ENCODE results near the gene POM121L2.
"Not testable (repeated sequence)": the region's sequence is repeated elsewhere in the genome, so short reads cannot be mapped to it uniquely, and the experiment has no call there.

POM121L2 gene

DNA sequence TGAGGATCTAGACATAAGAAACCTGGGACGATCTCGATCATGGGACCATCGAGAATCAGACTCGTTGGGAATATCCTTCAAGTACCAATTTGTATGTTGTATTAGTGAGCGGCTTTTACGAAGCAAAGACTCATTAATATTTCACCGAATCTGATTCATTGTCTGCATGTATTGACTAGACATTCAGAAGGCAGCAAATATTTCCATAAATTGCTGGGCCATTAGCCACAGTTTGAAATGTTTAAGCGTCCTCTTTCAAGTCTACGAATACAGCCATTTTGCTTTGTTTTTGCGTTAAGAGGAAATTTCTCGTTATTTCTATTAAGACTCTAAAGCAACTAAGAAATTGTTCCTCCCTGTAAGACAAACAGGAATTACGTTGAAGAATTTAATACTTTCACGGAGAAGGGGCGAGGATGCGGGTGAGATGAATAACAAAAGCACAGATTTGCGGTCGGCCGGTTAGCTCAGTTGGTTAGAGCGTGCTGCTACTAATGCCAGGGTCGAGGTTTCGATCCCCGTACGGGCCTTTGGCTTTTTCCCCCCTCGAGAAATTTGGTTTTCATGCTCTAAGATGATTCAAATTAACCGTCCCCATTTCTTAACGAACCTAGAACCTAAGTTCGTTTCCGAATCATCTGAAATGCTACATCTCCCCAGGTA lies 18.5 kb downstream of the POM121L2 start:
- DNase-seq: no peak

DNA sequence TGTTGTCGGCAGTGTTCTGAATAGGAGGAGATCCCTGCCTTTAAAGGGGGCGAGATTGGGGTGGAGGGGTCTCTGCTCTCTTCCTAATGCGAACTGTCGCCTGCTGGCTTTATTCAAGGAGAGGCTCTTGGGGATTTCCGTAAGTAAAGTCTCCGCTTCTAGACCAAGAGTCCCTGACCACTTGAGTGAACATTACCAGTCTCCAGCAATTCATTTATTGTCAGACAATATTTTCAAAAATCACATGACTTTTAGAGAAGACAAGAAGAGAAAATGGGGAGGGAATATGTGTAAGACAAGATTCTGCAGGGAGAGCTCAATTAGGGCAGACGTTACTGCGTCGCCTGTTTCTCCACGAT lies 21.2 kb downstream of the POM121L2 start:
- DNase-seq: no peak

DNA sequence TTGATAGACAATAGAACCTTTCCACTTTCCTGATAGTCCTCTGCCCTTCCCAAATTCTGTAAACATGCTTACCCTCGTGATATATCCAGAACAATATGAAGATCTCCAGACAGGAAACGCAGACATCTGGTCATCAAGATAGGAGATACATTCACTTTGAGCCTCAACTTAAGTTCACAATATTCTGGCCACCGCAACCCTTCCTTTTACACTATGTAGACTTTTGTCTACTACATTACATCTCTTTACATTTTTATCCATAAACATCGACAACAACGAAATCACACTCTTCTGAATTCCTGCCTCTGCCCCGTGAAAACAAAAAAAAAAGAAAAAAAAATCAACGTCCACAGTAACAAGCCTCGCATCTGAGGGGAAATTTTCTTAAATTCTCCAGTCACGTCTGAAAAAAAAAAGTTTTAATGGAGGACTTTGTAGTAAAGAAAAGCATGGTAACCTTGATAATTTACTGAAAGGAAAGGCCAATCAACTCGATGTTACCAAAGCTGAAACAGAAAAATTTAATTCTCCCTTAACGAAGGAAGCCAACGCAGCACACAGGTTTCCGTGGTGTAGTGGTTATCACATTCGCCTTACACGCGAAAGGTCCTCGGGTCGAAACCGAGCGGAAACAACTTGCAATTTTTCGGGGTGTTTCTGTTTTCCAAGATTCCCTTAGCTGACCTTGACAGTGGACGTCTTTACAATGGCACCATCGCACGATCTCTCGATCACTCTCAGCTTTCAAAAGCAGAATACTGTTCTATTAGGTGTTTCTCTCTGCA lies 21.8 kb downstream of the POM121L2 start:
- peak; percentile 51 for DNase-seq

- no peak for DNase-seq
These were observed 23.7 kb downstream of the POM121L2 start for GRCh38 chr6:27288136-27289044.

- no peak for DNase-seq
These were observed 24.3 kb downstream of the POM121L2 start for GRCh38 chr6:27287751-27288135.

DNA sequence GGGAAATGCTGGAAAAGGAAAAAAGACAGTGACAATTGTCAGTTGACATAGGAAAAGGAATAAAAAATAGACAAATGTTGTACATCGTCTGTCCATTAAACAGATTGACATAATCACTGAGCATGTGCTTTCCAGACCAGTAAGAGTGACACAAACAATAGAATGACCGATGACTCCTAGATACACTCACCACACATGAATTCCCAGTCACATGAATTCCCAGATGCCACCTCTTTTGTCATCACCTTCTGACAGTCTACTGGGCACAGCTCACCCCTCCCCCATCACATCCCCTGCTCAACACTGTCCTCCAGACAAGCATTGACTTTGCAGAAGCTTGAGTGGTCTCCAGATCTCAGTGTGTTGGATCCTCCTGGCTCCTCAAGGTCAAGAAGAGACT lies 25.9 kb downstream of the POM121L2 start:
- DNase-seq: no peak

DNA sequence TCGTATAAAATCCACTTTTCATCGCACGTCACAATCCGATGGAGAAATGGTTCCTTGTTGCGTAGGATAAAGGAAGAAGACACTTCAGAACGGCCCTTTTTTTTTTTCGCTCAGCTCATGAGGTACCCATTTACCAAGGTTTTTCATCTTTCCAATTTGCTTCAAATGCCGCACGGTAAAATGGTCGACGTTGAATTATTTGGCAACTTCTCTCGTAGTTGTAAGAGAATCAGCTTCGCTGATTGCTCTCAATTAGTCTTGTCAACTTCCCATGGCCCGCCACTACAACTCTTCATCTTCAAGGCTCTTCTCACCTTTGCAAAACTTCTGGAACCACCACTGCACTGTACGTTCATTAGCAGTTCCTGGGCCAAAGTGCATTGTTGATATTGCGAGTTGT lies 28.8 kb downstream of the POM121L2 start:
- DNase-seq: no peak

DNA sequence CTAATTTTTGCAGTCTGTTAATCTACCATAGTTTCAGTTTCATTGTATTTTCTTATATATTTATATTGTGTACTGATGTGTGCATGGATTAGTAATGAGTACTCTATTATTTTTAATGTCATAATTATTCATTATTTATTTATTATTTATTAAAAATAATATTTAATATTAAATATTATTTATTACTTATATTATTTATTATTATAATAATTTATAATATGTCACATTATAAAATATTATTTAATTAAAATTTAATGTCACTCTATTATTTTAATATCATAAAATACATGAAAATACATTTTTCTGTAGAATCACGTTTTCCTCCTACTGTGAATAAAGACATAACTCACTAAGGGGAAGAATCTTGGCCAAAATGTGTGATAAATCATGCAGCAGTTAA lies 30.5 kb downstream of the POM121L2 start:
- DNase-seq: no peak

DNA sequence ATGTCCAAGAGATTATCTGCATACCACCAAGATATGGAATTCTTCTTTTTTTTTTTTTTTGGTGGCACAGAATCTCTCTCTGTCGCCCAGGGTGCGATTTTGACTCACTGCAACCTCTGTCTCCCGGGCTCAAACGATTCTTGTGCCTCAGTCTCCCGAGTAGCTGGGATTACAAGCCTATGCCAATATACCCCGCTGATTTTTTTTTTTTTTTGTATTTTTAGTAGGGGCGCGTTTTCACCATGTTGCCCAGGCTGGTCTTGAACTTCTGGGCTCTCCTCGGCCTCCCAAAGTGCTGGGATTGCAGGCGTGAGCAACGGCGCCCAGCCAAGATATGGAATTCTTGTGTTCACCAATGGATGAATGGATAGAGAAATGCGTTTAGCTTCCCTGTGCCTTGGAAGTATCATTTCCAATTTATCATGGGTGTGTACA lies 31.0 kb downstream of the POM121L2 start:
- DNase-seq: no peak

DNA sequence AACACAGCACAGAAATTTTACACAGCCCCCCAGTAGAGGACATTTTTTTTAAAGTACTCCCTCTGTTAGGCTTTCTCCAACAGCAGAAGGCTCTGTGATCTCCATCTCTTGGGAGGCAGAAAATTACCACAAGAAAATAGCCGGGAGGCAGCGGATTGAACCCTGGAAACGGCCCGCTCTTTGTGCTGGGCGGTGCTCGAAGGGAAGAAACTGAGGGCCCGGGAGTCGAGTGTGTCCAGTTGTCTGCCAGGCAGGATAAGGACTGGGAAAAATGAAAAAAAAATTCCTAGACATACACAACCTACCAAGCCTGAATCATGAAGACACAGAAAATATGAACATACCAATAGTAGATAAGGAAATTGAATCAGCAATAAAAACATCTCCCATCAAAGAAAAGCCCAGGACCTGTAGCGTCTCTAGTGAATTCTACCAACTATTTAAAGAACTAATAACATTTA lies 31.5 kb downstream of the POM121L2 start:
- no peak for DNase-seq

- peak; percentile 79 for DNase-seq
These were observed 32.0 kb downstream of the POM121L2 start for GRCh38 chr6:27280064-27280539.

DNA sequence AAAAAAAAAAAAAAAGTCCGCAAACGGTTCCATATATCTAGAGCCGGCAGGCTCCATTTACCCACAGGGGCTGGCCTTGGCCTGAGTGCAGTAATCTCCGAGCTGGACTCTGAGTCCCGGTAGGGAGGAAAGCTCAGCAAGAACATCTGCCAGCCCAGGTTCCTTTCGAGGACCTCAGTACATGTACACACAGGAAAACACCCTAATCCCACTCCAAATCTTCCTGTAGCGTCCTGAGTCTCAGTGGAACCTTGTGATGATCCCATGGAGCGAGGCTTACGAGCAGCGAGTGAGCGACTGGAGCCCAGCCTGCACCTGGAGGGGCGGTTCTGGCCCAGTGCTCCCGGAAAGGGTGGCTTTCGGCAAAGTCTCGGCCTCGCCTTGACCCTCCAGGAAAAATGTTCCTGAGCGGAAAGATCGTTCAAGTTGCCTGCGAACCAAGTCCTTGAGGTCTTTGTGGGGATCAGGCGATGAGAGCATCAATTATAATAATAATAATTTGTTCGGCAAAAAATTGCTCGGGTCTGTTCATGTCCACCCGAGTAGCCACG lies 32.5 kb downstream of the POM121L2 start:
- no peak for DNase-seq

- peak; percentile 50 for DNase-seq
These were observed 36.8 kb downstream of the POM121L2 start for GRCh38 chr6:27275025-27275956.

DNA sequence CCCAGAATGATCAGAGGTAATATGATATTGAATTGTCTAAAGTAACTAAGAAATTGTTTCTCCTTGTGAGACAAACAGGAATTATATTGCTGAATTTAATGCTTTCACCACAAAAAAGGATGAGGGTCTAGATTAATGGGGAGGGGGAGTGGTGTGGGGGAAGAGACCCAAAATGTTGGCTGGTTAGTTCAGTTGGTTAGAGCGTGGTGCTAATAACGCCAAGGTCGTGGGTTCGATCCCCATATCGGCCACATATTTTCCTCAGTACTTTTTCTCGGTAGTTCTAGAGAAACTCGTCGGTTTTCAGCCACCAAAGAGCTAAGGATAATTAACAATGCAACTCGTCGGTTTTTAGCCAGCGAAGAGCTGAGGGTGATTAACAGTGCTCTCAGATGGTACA lies 38.3 kb downstream of the POM121L2 start:
- no peak for DNase-seq

GRCh38 chr6:27268803-27269202 lies 43.3 kb downstream of the POM121L2 start:
- no peak for DNase-seq

DNA sequence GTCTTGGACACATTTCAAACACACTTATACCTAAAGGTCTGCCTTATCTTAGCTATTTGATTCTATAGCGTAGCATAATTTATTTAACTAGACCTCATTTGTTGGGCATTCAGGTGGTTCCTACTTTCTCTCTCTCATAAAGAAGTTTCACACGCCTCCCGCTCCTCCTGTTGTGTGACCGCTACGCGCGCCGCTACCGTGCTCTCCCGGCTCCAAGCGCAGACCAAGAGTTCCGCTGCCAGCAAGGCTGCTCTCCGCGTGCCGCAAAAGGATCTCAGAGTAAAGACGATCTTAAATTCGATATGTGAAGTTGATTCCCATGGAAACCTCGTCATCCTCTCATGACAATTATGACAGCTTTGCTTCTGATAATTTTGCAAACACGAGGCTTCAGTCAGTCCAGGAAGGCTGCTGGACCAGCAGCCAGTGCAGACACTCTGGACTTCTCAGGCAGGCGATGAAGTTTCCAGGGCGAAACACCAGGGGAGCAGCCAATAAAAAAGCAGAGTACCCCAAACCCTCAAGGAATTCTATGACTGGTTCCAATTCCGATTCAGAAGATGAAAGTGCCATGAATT lies 44.1 kb downstream of the POM121L2 start:
- DNase-seq: no peak

GRCh38 chr6:27267003-27267402 lies 45.1 kb downstream of the POM121L2 start:
- not testable (repeated sequence) for DNase-seq

DNA sequence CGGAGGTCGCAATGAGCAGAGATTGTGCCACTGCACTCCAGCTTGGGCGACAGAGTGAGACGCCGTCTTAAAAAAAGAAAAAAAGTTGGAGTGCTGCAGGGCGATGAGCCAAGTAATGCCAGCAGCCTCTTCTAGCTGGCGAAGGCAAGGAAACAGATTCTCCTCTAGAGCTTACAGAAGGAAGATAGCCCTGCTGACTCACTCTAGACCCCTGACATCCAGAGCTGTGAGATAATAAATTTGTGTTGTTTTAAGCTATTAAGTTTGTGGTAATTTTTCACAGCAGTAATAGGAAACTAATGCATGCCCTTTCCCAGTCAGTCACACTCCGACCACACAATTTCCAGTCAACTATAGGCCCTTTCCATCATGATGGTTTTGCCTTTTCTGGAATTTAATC lies 48.2 kb downstream of the POM121L2 start:
- no peak for DNase-seq

GRCh38 chr6:27260836-27261375 lies 51.2 kb downstream of the POM121L2 start:
- no peak for DNase-seq

GRCh38 chr6:27260369-27260768 lies 51.7 kb downstream of the POM121L2 start:
- no peak for DNase-seq
